Germinal center (tissue), 1 donor: ENCODE data around the gene HCST.
A peak's percentile ranks its signal among the peaks of the same experiment; 100 is the strongest.
"Not testable (repeated sequence)": the region's sequence is repeated elsewhere in the genome, so short reads cannot be mapped to it uniquely, and the experiment has no call there.

ENCODE experiments used
- DNase-seq: peaks from one replicate; pipeline ENCODE4 v3.0.0; 2012; ENCODE audit warnings: mixed read lengths, low spot score

Gene HCST

GRCh38 chr19:35904311-35905068, 2.2 kb downstream of the HCST start:
- no peak for DNase-seq

GRCh38 chr19:35905178-35905727, 2.9 kb downstream of the HCST start:
- no peak for DNase-seq

GRCh38 chr19:35907377-35907745, 5.0 kb downstream of the HCST start:
- no peak for DNase-seq

GRCh38 chr19:35908010-35908441, 5.7 kb downstream of the HCST start, which contains the start of gene TYROBP:
Gene TYROBP (minus strand): TSS chr19:35908295. CDS start chr19:35908228, 67 bp downstream.
- no peak for DNase-seq

GRCh38 chr19:35908973-35909683, 6.8 kb downstream of the HCST start:
- DNase-seq, result peak; percentile 90

- DNase-seq, result no peak
Measured at GRCh38 chr19:35909684-35910035, 7.3 kb downstream of the HCST start.

- not testable (repeated sequence) for DNase-seq
Measured at GRCh38 chr19:35910355-35910754, 8.0 kb downstream of the HCST start.

- no peak for DNase-seq
Measured at GRCh38 chr19:35911173-35911572, 8.8 kb downstream of the HCST start.

GRCh38 chr19:35911790-35912189, 9.5 kb downstream of the HCST start:
- no peak for DNase-seq

GRCh38 chr19:35913589-35913988, 11.3 kb downstream of the HCST start:
- DNase-seq, result no peak

- no peak for DNase-seq
Measured at GRCh38 chr19:35915443-35915842, 13.1 kb downstream of the HCST start.

- DNase-seq, result no peak
Measured at GRCh38 chr19:35919306-35919705, 17.0 kb downstream of the HCST start.

- no peak for DNase-seq
Measured at GRCh38 chr19:35921012-35921411, 18.7 kb downstream of the HCST start.

- DNase-seq, result no peak
Measured at GRCh38 chr19:35925501-35925900, 23.2 kb downstream of the HCST start.

GRCh38 chr19:35928507-35928906, 26.2 kb downstream of the HCST start:
- peak; percentile 41 for DNase-seq

- DNase-seq, result no peak
Measured at GRCh38 chr19:35929876-35930275, 27.5 kb downstream of the HCST start.

GRCh38 chr19:35931161-35931873, 29.0 kb downstream of the HCST start:
- peak; percentile 99 for DNase-seq

GRCh38 chr19:35931874-35932202, 29.5 kb downstream of the HCST start:
- DNase-seq, result no peak

- no peak for DNase-seq
Measured at GRCh38 chr19:35932291-35932936, 30.1 kb downstream of the HCST start.

GRCh38 chr19:35935911-35936737, 33.8 kb downstream of the HCST start, which contains the start of gene LRFN3:
Gene LRFN3 (plus strand): TSS chr19:35936374. CDS start chr19:35939426, 3,052 bp downstream.
- DNase-seq, result peak; percentile 24

GRCh38 chr19:35936738-35937268, 34.5 kb downstream of the HCST start:
- no peak for DNase-seq
